C4-2B (cell line): ENCODE measurements around the gene MAPKAPK3.

Experiments
- CTCF ChIP-seq: fragments of 450-650 bp; conservative IDR thresholded peaks from 2 replicates; pipeline ENCODE4 v1.5.1; 2017; ENCODE audit warnings: mild to moderate bottlenecking
- ZFX ChIP-seq: fragments of 450-650 bp; IDR thresholded peaks from 2 replicates; pipeline ENCODE4 v1.6.1; 2017

- no peak for TF ChIP-seq CTCF
- TF ChIP-seq ZFX: no peak
These were observed 55.7 kb downstream of the MAPKAPK3 start for GRCh38 chr3:50672656-50673055.
